Body of pancreas (tissue), 4 donors: ENCODE measurements around the gene GPN1.

Source experiments
- CTCF ChIP-seq, 7 experiments: fragments of 450-650 bp in 4 of 7; fragments of 200-600 bp in 3 of 7; sonication (generic) in 3 of 7; IDR thresholded peaks; one replicate each; pipeline ENCODE4 v1.5.1; 2016 to 2019; ENCODE audit warnings: antibody characterized with exemption in 7 of 7
- POLR2A ChIP-seq, 3 donors: fragments of 450-650 bp; IDR thresholded peaks; one replicate each; pipeline ENCODE4 v1.6.1; 2016; ENCODE audit warnings: antibody characterized with exemption in 3 of 3, mild to moderate bottlenecking in 2 of 3

GRCh38 chr2:27664622-27665363, 35.9 kb downstream of the GPN1 start:
- TF ChIP-seq CTCF (IDR thresholded peaks at IDR 0.05) (no peak), POLR2A (IDR thresholded peaks at IDR 0.05) (no peak)
